HG03521 (cell line): ENCODE measurements around the gene C14orf93.

Experiments
- ATAC-seq: cut with Tn5 transposase; IDR thresholded peaks from one replicate; pipeline ENCODE4 v1.9.1; 2021; ENCODE audit warnings: mild to moderate bottlenecking, moderate library complexity; ENCODE audit not compliant: unreplicated experiment

The C14orf93 gene

GRCh38 chr14:22995889-22996625 is 13.9 kb downstream of the C14orf93 start:
- ATAC-seq = no peak

GRCh38 chr14:22994762-22995275 is 15.1 kb downstream of the C14orf93 start:
- ATAC-seq = no peak

- ATAC-seq = no peak
Observed at GRCh38 chr14:22993517-22993916, 16.4 kb downstream of the C14orf93 start.

GRCh38 chr14:22991852-22992251 is 18.1 kb downstream of the C14orf93 start:
- ATAC-seq = no peak

- no peak for ATAC-seq
Observed at GRCh38 chr14:22987291-22987690, 22.7 kb downstream of the C14orf93 start.

GRCh38 chr14:22986508-22987054 is 23.4 kb downstream of the C14orf93 start:
- ATAC-seq = no peak

GRCh38 chr14:22985894-22986507 is 23.9 kb downstream of the C14orf93 start:
- ATAC-seq = no peak

- no peak for ATAC-seq
Observed at GRCh38 chr14:22984959-22985658, 24.8 kb downstream of the C14orf93 start.

GRCh38 chr14:22982477-22983245 is 27.3 kb downstream of the C14orf93 start, which contains the start of gene AJUBA:
AJUBA (minus strand) TSS chr14:22982551; CDS start chr14:22982266, 285 bp downstream.
- no peak for ATAC-seq

- no peak for ATAC-seq
Observed at GRCh38 chr14:22981876-22982476, 28.0 kb downstream of the C14orf93 start.

GRCh38 chr14:22981090-22981875 is 28.7 kb downstream of the C14orf93 start:
- no peak for ATAC-seq

- ATAC-seq = no peak
Observed at GRCh38 chr14:22980672-22981089, 29.3 kb downstream of the C14orf93 start.

- no peak for ATAC-seq
Observed at GRCh38 chr14:22979748-22980392, 30.1 kb downstream of the C14orf93 start.

- no peak for ATAC-seq
Observed at GRCh38 chr14:22978981-22979671, 30.8 kb downstream of the C14orf93 start.

GRCh38 chr14:22978487-22978837 is 31.5 kb downstream of the C14orf93 start:
- no peak for ATAC-seq

- ATAC-seq = no peak
Observed at GRCh38 chr14:22977684-22978486, 32.1 kb downstream of the C14orf93 start.

- no peak for ATAC-seq
Observed at GRCh38 chr14:22977434-22977683, 32.6 kb downstream of the C14orf93 start.
